Endometrial microvascular endothelial cells (primary cell): ENCODE results near the gene BTG2. TPM values are rescaled to one million over a fixed set of nuclear protein-coding genes. Genes with fewer than 3 reads are reported as not detected.
"Not testable (repeated sequence)": the region's sequence is repeated elsewhere in the genome, so short reads cannot be mapped to it uniquely, and the experiment has no call there.

Source experiments
- in situ Hi-C: cut with HindIII; loops from 2 replicates; pipeline ENCODE4 v1.10.0; 2017; ENCODE audit warnings: low sequenced_read_pairs, low pct_unique_long_range_greater_than_20kb; ENCODE audit errors: inconsistent ontology term
- total RNA-seq: library from RNA; depleted of rRNA; stranded (reverse); fragments of >200 nt; gene quantifications from one replicate; pipeline ENCODE4 v1.2.3, GENCODE V29; 2015; ENCODE audit errors: inconsistent ontology term

The BTG2 gene
- 21.4 TPM for total RNA-seq

GRCh38 chr1:203304919-203305808, at the start of gene BTG2:
BTG2 (plus strand) TSS chr1:203305519; CDS start chr1:203305607, 88 bp downstream.
- in situ Hi-C loops: no loop called here

GRCh38 chr1:203256636-203257035, 48.7 kb upstream of the BTG2 start:
- in situ Hi-C loops: not testable (repeated sequence)

GRCh38 chr1:203263496-203263895, 41.8 kb upstream of the BTG2 start:
- in situ Hi-C loops: loop anchor here (10.0 kb wide), 1 partner anchor 71 kb away; no protein-coding TSS in a partner anchor

GRCh38 chr1:203264052-203264501, 41.2 kb upstream of the BTG2 start:
- in situ Hi-C loops: loop anchor here (10.0 kb wide), 1 partner anchor 71 kb away; no protein-coding TSS in a partner anchor

- in situ Hi-C loops: loop anchor here (10.0 kb wide), 1 partner anchor 69 kb away; no protein-coding TSS in a partner anchor
Measured at GRCh38 chr1:203265541-203265940, 39.8 kb upstream of the BTG2 start.

GRCh38 chr1:203266140-203266539, 39.2 kb upstream of the BTG2 start:
- in situ Hi-C loops: loop anchor here (10.0 kb wide), 1 partner anchor 69 kb away; no protein-coding TSS in a partner anchor

GRCh38 chr1:203267347-203267846, 37.9 kb upstream of the BTG2 start:
- in situ Hi-C loops: loop anchor here (10.0 kb wide), 1 partner anchor 67 kb away; no protein-coding TSS in a partner anchor

GRCh38 chr1:203267912-203268311, 37.4 kb upstream of the BTG2 start:
- in situ Hi-C loops: loop anchor here (10.0 kb wide), 1 partner anchor 67 kb away; no protein-coding TSS in a partner anchor

GRCh38 chr1:203268901-203269653, 36.2 kb upstream of the BTG2 start:
- in situ Hi-C loops: loop anchor here (10.0 kb wide), 1 partner anchor 66 kb away; no protein-coding TSS in a partner anchor

GRCh38 chr1:203269654-203270020, 35.7 kb upstream of the BTG2 start:
- in situ Hi-C loops: loop anchor here (10.0 kb wide), 1 partner anchor 65 kb away; no protein-coding TSS in a partner anchor

- in situ Hi-C loops: no loop called here
Measured at GRCh38 chr1:203270448-203270847, 34.9 kb upstream of the BTG2 start.

- in situ Hi-C loops: no loop called here
Measured at GRCh38 chr1:203271018-203271743, 34.1 kb upstream of the BTG2 start.

GRCh38 chr1:203271962-203272632, 33.2 kb upstream of the BTG2 start:
- in situ Hi-C loops: no loop called here

- in situ Hi-C loops: no loop called here
Measured at GRCh38 chr1:203272633-203273205, 32.6 kb upstream of the BTG2 start.

GRCh38 chr1:203273206-203273868, 32.0 kb upstream of the BTG2 start:
- in situ Hi-C loops: no loop called here

- in situ Hi-C loops: no loop called here
Measured at GRCh38 chr1:203273869-203274602, 31.3 kb upstream of the BTG2 start.
